Left lung (tissue), 10 donors: Measurements from ENCODE around the gene RPL3. TPM values are rescaled to one million over a fixed set of nuclear protein-coding genes. Genes with fewer than 3 reads are reported as not detected.

Experiments
- ATAC-seq: fragments of 200-7000 bp; cut with Tn5 transposase; one replicate; pipeline ENCODE4 v1.9.1; 2020; ENCODE audit warnings: moderate library complexity
- DNase-seq, 4 donors: peaks; one replicate each; pipeline ENCODE4 v3.0.0-alpha.2; 2013 to 2020
- H3K27ac ChIP-seq, 2 donors: fragments of 200-600 bp; sonication (generic) in 1 of 2; one replicate each; pipeline versions ENCODE4 v1.5.0 to v1.8.0; 2020 to 2021
- H3K27me3 ChIP-seq, 2 donors: fragments of 200-600 bp; sonication (generic) in 1 of 2; one replicate each; pipeline versions ENCODE4 v1.5.0 to v1.8.0; 2020 to 2021
- H3K36me3 ChIP-seq, 2 donors: fragments of 200-600 bp; sonication (generic) in 1 of 2; one replicate each; pipeline versions ENCODE4 v1.5.0 to v1.8.0; 2020 to 2021
- H3K4me1 ChIP-seq, 2 donors: fragments of 200-600 bp; one replicate each; pipeline ENCODE4 v1.8.0; 2021
- H3K4me3 ChIP-seq, 2 donors: fragments of 200-600 bp; sonication (generic) in 1 of 2; one replicate each; pipeline versions ENCODE4 v1.5.0 to v1.8.0; 2020 to 2021; ENCODE audit warnings: mild to moderate bottlenecking in 1 of 2
- H3K9me3 ChIP-seq, 2 donors: fragments of 200-600 bp; sonication (generic) in 1 of 2; one replicate each; pipeline versions ENCODE4 v1.5.0 to v1.8.0; 2020 to 2021
- intact Hi-C, 2 donors: fragments of 100-400 bp; cut with DNase I; formaldehyde crosslinking; loops; one replicate each; pipeline versions ENCODE4 v1.11.2 to v1.14.2; 2022
- polyA plus RNA-seq, 6 donors: library from polyadenylated mRNA; unstranded; fragments of 120-200 nt; gene quantifications; one replicate each; pipeline ENCODE4 v1.2.1, GENCODE V29; 2013; ENCODE audit not compliant: insufficient read length in 6 of 6
- total RNA-seq, 2 donors: library from RNA; stranded (reverse); fragmentation: NEBNext Ultra II Directional; extraction: Animal tissue kit (Norgen Biotek cat#: 25700); gene quantifications; one replicate each; pipeline ENCODE4 v1.2.1, GENCODE V29; 2021
- TF ChIP-seq, protein P1 (sequence below), 2 donors: fragments of 200-600 bp; sonication (generic) in 1 of 2; IDR thresholded peaks; one replicate each; pipeline versions ENCODE4 v1.5.0 to v1.8.0; 2021; ENCODE audit warnings: antibody characterized with exemption in 2 of 2
- donor health status: DM: no; HTN: yes; CAD: no.
- donor health status: DM: no; HTN: no; CAD: no.

Gene RPL3
- total and polyA plus RNA-seq, 8 donors = 1,506 to 3,842 (median 3,632) TPM

DNA sequence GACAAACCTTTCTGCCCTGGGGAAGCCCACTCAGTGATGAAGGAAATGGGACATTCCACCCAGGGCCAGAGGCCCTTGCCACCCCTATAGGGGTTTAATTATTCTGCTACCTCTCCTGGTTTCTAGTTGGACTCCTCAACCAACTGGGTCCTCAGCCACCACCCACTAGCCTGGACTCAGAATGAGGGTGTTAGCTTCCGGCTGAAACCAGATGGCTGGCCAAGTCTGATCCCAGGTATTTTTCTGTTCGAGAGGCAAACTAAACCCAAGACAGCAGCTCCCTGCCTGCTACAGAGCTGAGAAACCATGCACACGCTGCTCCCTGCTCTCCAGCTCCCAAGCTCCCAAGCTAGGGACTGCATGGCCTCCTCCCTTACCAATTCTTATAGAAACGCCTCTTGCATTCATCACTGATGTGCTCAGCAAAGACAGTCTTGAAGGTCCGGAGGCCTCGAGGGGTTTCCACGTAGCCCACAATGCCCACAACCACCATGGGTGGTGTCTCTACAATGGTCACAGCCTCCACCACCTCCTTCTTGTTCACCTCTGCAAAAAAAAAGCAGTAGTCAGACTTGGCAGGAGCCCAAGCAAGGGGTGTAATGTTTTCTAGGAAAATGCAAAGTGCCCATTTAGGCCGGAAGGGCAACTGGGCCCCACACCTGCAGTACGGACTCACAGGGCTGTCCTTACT is 2.2 kb downstream of the RPL3 start:
- DNase-seq (no peak), ATAC-seq (no peak)
- intact Hi-C loops = loop anchor here in 1 of 2 donors (10.0 kb wide), 1 partner anchor 142 kb away; no protein-coding TSS in a partner anchor
- H3K9me3 ChIP-seq = no peaks in the 10 kb centered on the region
- peaks cover 29 to 69% of the 10 kb centered on the region in 2 donors for H3K4me1 ChIP-seq
- TF ChIP-seq, protein P1, sequence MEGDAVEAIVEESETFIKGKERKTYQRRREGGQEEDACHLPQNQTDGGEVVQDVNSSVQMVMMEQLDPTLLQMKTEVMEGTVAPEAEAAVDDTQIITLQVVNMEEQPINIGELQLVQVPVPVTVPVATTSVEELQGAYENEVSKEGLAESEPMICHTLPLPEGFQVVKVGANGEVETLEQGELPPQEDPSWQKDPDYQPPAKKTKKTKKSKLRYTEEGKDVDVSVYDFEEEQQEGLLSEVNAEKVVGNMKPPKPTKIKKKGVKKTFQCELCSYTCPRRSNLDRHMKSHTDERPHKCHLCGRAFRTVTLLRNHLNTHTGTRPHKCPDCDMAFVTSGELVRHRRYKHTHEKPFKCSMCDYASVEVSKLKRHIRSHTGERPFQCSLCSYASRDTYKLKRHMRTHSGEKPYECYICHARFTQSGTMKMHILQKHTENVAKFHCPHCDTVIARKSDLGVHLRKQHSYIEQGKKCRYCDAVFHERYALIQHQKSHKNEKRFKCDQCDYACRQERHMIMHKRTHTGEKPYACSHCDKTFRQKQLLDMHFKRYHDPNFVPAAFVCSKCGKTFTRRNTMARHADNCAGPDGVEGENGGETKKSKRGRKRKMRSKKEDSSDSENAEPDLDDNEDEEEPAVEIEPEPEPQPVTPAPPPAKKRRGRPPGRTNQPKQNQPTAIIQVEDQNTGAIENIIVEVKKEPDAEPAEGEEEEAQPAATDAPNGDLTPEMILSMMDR (IDR thresholded peaks at IDR 0.05) = no peak
- peak overlapping the region; percentile 76 to 77 for H3K4me3 ChIP-seq
- H3K36me3 ChIP-seq = peaks cover 10 to 59% of the 10 kb centered on the region in 2 donors
- H3K27me3 ChIP-seq = no peaks in the 10 kb centered on the region
- peak overlapping the region in 1 of 2 donors; percentile 15 for H3K27ac ChIP-seq

DNA sequence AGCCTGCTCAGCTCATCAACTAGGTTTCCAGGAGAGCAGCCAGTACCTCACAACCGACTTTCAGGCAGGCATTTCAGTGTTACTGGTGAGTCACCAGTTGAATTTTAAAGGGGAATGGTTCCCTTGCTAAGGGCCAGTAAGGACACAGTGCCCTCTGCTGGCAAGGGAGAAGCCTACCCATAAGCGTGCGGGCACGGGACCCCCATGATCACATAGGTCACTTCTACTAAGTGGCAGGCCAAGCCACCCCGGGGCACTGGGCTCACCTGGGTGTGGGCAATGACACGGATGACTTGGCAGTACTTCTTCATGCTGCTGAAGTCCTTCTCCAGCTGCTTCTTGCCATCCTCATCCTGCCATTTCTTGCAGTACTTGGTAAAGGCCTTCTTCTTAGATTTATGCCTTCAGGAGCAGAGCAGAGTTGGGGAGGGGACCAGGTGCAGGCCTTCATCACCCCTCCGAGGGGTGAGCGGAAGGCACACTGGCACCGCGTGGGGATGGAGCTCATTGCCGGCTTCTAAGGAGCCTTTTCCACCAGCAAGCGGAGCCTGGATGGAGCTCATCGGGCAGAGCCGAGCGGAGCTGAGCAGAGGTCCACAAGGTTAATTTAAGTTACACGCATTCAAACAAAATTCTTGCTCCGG is 2.9 kb downstream of the RPL3 start:
- ATAC-seq (peak; percentile 59), DNase-seq (peak in 2 of 4 donors; percentile 76 to 77)
- Histone ChIP-seq H3K4me3 (peak overlapping the region in 1 of 2 donors; percentile 76), H3K27ac (peak overlapping the region in 1 of 2 donors; percentile 53), H3K4me1 (peaks cover 29 to 69% of the 10 kb centered on the region in 2 donors), H3K36me3 (peaks cover 10 to 66% of the 10 kb centered on the region in 2 donors), H3K27me3 (no peaks in the 10 kb centered on the region), H3K9me3 (no peaks in the 10 kb centered on the region)
- intact Hi-C loops = loop anchor here in 1 of 2 donors (10.0 kb wide), 1 partner anchor 142 kb away; no protein-coding TSS in a partner anchor
- TF ChIP-seq, protein P1 (IDR thresholded peaks at IDR 0.05) = peak; percentile 86 to 87

DNA sequence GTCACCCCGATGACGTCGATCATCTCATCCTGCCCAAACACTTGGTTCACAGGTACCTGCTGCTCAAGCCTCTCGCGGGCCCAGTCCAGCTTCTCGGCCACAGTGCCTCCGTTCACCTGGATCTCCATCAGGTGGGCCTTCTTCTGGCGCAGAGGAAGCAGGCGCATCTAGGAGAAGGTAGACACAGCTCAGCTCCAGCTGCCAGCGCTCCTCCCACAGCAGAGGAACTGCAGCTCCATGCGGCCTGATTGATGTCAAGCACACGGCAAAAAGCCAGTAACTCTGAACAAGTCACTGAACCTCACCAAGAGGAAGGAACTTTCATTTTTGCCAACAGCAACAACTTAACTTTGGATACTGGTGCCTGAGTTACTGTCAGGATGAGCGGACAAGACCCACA is 4.0 kb downstream of the RPL3 start:
- ATAC-seq (no peak), DNase-seq (no peak)
- Histone ChIP-seq H3K4me3 (peak overlapping the region in 1 of 2 donors; percentile 76), H3K9me3 (no peaks in the 10 kb centered on the region), H3K27ac (peak overlapping the region; percentile 28 to 53), H3K4me1 (peaks cover 29 to 73% of the 10 kb centered on the region in 2 donors), H3K27me3 (no peaks in the 10 kb centered on the region), H3K36me3 (peaks cover 10 to 77% of the 10 kb centered on the region in 2 donors)
- intact Hi-C loops = loop anchor here in 1 of 2 donors (10.0 kb wide), 1 partner anchor 141 kb away; no protein-coding TSS in a partner anchor
- TF ChIP-seq, protein P1 (IDR thresholded peaks at IDR 0.05) = no peak

DNA sequence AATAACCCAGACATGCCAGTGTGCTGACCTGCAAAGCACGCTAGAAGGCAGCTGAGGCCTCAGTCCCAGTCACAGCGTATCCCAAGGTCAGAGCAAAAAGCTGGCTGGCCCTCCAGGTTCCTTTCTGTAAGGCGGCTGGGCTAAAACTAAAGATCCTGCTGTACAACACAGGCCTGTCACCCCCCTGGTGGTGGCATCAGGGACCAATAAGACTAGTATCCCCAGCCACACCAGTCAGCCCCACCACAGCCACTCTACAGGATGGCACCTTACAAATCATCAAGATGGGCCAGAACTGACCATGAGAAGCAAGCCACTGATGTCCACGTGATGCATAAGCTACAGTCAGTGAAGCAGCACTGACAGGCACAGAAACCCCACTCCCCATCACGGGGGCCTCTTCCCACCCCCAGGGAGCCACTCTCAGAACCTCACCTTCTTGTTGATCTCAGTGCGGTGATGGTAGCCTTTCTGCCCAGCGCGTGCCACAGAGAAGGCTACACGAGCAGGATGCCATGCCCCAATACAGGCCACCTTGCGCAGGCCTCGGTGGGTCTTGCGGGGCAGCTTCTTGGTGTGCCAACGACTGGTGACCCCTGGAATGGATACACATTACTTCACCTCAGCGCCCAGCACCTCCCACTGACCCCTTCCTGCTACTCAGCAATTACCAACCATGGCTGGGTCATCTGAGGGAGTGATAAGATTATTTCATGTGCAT is 5.0 kb downstream of the RPL3 start:
- ATAC-seq = no peak
- no peaks in the 10 kb centered on the region for H3K27me3 ChIP-seq
- TF ChIP-seq, protein P1 (IDR thresholded peaks at IDR 0.05) = no peak
- DNase-seq = no peak
- no peaks in the 10 kb centered on the region for H3K9me3 ChIP-seq
- H3K4me1 ChIP-seq = peaks cover 29 to 81% of the 10 kb centered on the region in 2 donors
- peaks cover 10 to 77% of the 10 kb centered on the region in 2 donors for H3K36me3 ChIP-seq
- H3K4me3 ChIP-seq = no peak overlapping the region
- intact Hi-C loops = loop anchor here (5.0 to 10.0 kb wide), 2 partner anchors 140 to 142 kb away; no protein-coding TSS in a partner anchor
- H3K27ac ChIP-seq = no peak overlapping the region
